ENCODE results near the gene LRP5.

Gene LRP5

DNA sequence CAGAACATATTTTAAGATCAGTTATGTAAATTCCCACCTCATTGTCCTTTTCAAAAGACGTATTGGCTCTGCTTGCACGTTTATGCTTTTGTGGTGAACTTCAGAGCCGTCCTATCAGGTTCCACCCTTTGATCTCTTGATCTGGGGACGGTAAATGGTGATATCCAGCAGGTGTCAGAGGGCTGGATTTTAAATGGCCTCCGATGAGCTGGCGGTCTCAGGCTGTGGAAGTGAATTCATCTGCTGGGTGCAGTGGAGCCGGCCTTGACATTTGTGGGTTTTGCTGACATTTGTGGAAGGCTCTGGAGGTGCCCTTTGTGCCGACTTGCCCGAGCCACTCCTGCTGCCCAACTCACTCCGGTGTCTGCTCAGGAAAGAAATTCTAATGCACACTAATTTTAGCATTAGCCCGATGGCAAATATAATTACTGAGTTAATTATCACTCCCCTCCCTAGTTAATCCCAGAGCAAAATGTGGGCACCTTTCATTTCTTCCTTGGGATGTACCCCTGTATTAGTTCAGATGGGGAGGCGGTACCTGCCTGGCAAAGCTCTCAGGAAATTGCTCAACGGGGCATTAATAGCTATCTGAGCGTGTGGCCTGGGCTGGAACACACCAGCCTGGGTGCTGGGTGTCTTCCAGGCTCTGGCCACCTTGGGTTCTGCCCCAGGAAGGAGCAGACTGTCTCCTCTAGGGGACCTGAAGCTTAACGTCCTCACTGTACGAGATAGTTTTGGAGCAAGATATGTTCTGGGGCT is 9.1 kb downstream of the LRP5 start:
- Histone ChIP-seq H3K4me3 (ENCODE audit: low read length) (no peak overlapping the region), H3F3A (ENCODE audit: control insufficient read depth, insufficient read depth) (no peaks in the 10 kb centered on the region), H3K36me3 (ENCODE audit: control insufficient read depth, low read length) (no peaks in the 10 kb centered on the region), H3K27ac (ENCODE audit: low read depth, low read length) (no peak overlapping the region), H3K4me1 (ENCODE audit: control insufficient read depth, low read length) (no peaks in the 10 kb centered on the region), H3K9me2 (replicated peaks; ENCODE audit: control insufficient read depth, low read length) (no peaks in the 10 kb centered on the region), H3K79me2 (ENCODE audit: control insufficient read depth, low read length) (peaks cover 39% of the 10 kb centered on the region), H4K20me1 (ENCODE audit: control insufficient read depth, insufficient read depth, low read depth, low read length) (no peaks in the 10 kb centered on the region), H3K9me3 (ENCODE audit: control insufficient read depth, insufficient read depth, low read length) (no peaks in the 10 kb centered on the region), H3K4me2 (ENCODE audit: low read length) (no peak overlapping the region), H3K27me3 (ENCODE audit: control insufficient read depth, low read length) (no peaks in the 10 kb centered on the region)
- TF ChIP-seq, protein P1, sequence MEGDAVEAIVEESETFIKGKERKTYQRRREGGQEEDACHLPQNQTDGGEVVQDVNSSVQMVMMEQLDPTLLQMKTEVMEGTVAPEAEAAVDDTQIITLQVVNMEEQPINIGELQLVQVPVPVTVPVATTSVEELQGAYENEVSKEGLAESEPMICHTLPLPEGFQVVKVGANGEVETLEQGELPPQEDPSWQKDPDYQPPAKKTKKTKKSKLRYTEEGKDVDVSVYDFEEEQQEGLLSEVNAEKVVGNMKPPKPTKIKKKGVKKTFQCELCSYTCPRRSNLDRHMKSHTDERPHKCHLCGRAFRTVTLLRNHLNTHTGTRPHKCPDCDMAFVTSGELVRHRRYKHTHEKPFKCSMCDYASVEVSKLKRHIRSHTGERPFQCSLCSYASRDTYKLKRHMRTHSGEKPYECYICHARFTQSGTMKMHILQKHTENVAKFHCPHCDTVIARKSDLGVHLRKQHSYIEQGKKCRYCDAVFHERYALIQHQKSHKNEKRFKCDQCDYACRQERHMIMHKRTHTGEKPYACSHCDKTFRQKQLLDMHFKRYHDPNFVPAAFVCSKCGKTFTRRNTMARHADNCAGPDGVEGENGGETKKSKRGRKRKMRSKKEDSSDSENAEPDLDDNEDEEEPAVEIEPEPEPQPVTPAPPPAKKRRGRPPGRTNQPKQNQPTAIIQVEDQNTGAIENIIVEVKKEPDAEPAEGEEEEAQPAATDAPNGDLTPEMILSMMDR (IDR thresholded peaks at IDR 0.05; ENCODE audit: low read depth, low read length, poor library complexity, severe bottlenecking) = no peak
- no peak for TF ChIP-seq EZH2phosphoT487 (IDR thresholded peaks at IDR 0.05; ENCODE audit: borderline replicate concordance, low read length)

DNA sequence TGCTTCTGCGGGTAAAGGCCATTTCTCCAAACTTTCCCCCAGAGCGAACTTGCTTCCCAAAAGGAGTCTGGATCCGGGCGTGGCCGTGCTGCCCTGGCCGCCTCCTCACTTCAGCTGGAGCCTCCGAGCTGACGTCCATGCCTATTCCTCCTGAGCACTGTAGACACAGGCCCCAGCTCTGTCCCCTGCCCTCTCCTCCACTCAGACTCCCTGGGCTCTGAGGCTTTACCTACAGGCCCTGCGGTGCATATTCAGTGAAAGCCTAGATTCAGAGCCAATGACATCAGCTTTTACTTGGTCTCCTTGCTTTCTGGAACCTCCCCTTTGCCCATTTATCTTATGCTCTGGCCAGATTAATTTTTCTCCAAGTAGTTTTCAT is 9.7 kb downstream of the LRP5 start:
- H3K27me3 ChIP-seq (ENCODE audit: control insufficient read depth, low read length) = no peaks in the 10 kb centered on the region
- H3K4me2 ChIP-seq (ENCODE audit: low read length) = no peak overlapping the region
- TF ChIP-seq EZH2phosphoT487 (IDR thresholded peaks at IDR 0.05; ENCODE audit: borderline replicate concordance, low read length) = no peak
- TF ChIP-seq, protein P1 (IDR thresholded peaks at IDR 0.05; ENCODE audit: low read depth, low read length, poor library complexity, severe bottlenecking) = no peak
- H3K4me1 ChIP-seq (ENCODE audit: control insufficient read depth, low read length) = no peaks in the 10 kb centered on the region
- H3K27ac ChIP-seq (ENCODE audit: low read depth, low read length) = no peak overlapping the region
- no peaks in the 10 kb centered on the region for H3K9me3 ChIP-seq (ENCODE audit: control insufficient read depth, insufficient read depth, low read length)
- peaks cover 34% of the 10 kb centered on the region for H3K79me2 ChIP-seq (ENCODE audit: control insufficient read depth, low read length)
- no peaks in the 10 kb centered on the region for H3F3A ChIP-seq (ENCODE audit: control insufficient read depth, insufficient read depth)
- no peaks in the 10 kb centered on the region for H3K9me2 ChIP-seq (replicated peaks; ENCODE audit: control insufficient read depth, low read length)
- no peak overlapping the region for H3K4me3 ChIP-seq (ENCODE audit: low read length)
- no peaks in the 10 kb centered on the region for H4K20me1 ChIP-seq (ENCODE audit: control insufficient read depth, insufficient read depth, low read depth, low read length)
- no peaks in the 10 kb centered on the region for H3K36me3 ChIP-seq (ENCODE audit: control insufficient read depth, low read length)

DNA sequence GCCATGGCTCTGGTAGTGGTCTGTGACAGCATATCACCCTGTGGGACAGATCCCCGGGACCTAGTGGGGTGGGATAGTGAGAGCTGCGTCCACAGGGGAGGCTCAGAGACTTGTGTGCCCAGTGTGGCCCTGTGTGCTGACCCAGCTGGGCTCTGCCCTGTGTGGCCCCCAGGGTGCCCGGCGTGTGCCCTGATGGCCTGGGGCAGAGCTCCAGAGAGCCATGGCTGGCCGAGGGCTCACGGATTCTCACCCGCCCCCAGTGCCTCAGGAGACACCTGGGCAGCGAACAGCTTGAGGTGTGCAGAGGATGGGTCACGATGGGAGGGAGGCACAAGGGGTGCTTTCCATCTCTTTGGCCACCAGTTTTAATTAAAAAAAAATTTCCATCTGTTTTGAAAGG is 11.8 kb downstream of the LRP5 start:
- no peaks in the 10 kb centered on the region for H3K9me2 ChIP-seq (replicated peaks; ENCODE audit: control insufficient read depth, low read length)
- H3K36me3 ChIP-seq (ENCODE audit: control insufficient read depth, low read length) = no peaks in the 10 kb centered on the region
- no peaks in the 10 kb centered on the region for H3K27me3 ChIP-seq (ENCODE audit: control insufficient read depth, low read length)
- H3F3A ChIP-seq (ENCODE audit: control insufficient read depth, insufficient read depth) = no peaks in the 10 kb centered on the region
- H3K9me3 ChIP-seq (ENCODE audit: control insufficient read depth, insufficient read depth, low read length) = no peaks in the 10 kb centered on the region
- TF ChIP-seq EZH2phosphoT487 (IDR thresholded peaks at IDR 0.05; ENCODE audit: borderline replicate concordance, low read length) = no peak
- TF ChIP-seq, protein P1 (IDR thresholded peaks at IDR 0.05; ENCODE audit: low read depth, low read length, poor library complexity, severe bottlenecking) = no peak
- no peak overlapping the region for H3K4me2 ChIP-seq (ENCODE audit: low read length)
- peaks cover 26% of the 10 kb centered on the region for H3K79me2 ChIP-seq (ENCODE audit: control insufficient read depth, low read length)
- peaks cover 15% of the 10 kb centered on the region for H3K4me1 ChIP-seq (ENCODE audit: control insufficient read depth, low read length)
- no peaks in the 10 kb centered on the region for H4K20me1 ChIP-seq (ENCODE audit: control insufficient read depth, insufficient read depth, low read depth, low read length)
- no peak overlapping the region for H3K27ac ChIP-seq (ENCODE audit: low read depth, low read length)
- no peak overlapping the region for H3K4me3 ChIP-seq (ENCODE audit: low read length)
